Right lobe of liver (tissue), 6 donors: ENCODE data around the gene ROBO2. TPM values are rescaled to one million over a fixed set of nuclear protein-coding genes. Genes with fewer than 3 reads are reported as not detected.

Experiments
- ATAC-seq, 4 donors: fragments of 200-7000 bp; cut with Tn5 transposase; one replicate each; pipeline ENCODE4 v1.9.1; 2020; ENCODE audit warnings: mild to moderate bottlenecking in 4 of 4, moderate library complexity in 4 of 4
- DNase-seq, 3 donors: peaks; one replicate each; pipeline ENCODE4 v3.0.0-alpha.2; 2020
- H3K27ac ChIP-seq, 3 donors: fragments of 200-600 bp; one replicate each; pipeline ENCODE4 v1.8.0; 2022
- H3K27me3 ChIP-seq, 2 donors: fragments of 200-600 bp; one replicate each; pipeline ENCODE4 v1.8.0; 2022
- H3K36me3 ChIP-seq, 4 donors: fragments of 200-600 bp; sonication (generic) in 1 of 4; one replicate each; pipeline versions ENCODE4 v1.5.1 to v1.8.0; 2017 to 2022; ENCODE audit warnings: control low read depth in 1 of 4
- H3K4me1 ChIP-seq, 4 donors: fragments of 200-600 bp; sonication (generic) in 1 of 4; one replicate each; pipeline versions ENCODE4 v1.5.1 to v1.8.0; 2017 to 2022; ENCODE audit warnings: control low read depth in 1 of 4
- H3K4me3 ChIP-seq, 3 donors: fragments of 200-600 bp; one replicate each; pipeline ENCODE4 v1.8.0; 2022
- H3K9me3 ChIP-seq, 4 donors: fragments of 200-600 bp; sonication (generic) in 1 of 4; one replicate each; pipeline versions ENCODE4 v1.5.1 to v1.8.0; 2017 to 2022; ENCODE audit warnings: control low read depth in 1 of 4
- CTCF ChIP-seq, 4 donors: fragments of 200-600 bp in 3 of 4; fragments of 450-650 bp in 1 of 4; IDR thresholded peaks; one replicate each; pipeline versions ENCODE4 v1.5.1 to v1.8.0; 2016 to 2022; ENCODE audit warnings: antibody characterized with exemption in 4 of 4, mild to moderate bottlenecking in 2 of 4
- POLR2A ChIP-seq: fragments of 450-650 bp; IDR thresholded peaks from one replicate; pipeline ENCODE4 v1.6.1; 2017; ENCODE audit warnings: antibody characterized with exemption, mild to moderate bottlenecking
- WGBS: methylation state at CpG from one replicate; pipeline ENCODE4 v1.1.6; 2018; ENCODE audit warnings: low coverage, low lambda C conversion rate; ENCODE audit not compliant: insufficient coverage; ENCODE audit errors: missing lambda C conversion rate; 5-methylcytosine and 5-hydroxymethylcytosine counted together
- intact Hi-C, 2 donors: fragments of 100-400 bp; cut with DNase I; formaldehyde crosslinking; loops; one replicate each; pipeline versions ENCODE4 v1.11.2 to v1.14.1; 2022
- total RNA-seq, 6 experiments: library from RNA; depleted of rRNA in 2 of 6; stranded (reverse); fragments of >200 nt in 2 of 6; fragmentation: NEBNext Ultra II Directional in 3 of 6; extraction: Animal tissue kit (Norgen Biotek cat#: 25700) in 3 of 6; gene quantifications; one replicate each; pipeline versions ENCODE4 v1.1.0 to v1.2.4, GENCODE V29; 2016 to 2023
- donor health status: DM: no; HTN: yes; CAD: no.
- donor health status: DM: no; HTN: no; CAD: no.
- donor health status: DM: no; HTN: no; CAD: no.
- donor health status: DM: no; HTN: yes; CAD: no.
- donor health status: DM: no; HTN: yes; CAD: no.

Gene ROBO2
- total RNA-seq, 6 experiments from 2014 or later: 0.07 to 1.7 (median 0.67) TPM

GRCh38 chr3:77254967-77255831 lies 215.3 kb downstream of the ROBO2 start:
- H3K4me1 ChIP-seq: no peaks in the 10 kb centered on the region
- WGBS: 29% methylated on average over 3 of the region's 3 CpGs
- H3K27ac ChIP-seq: no peak overlapping the region
- peak; percentile 95 to 99 (median 99) for ATAC-seq
- no peak overlapping the region for H3K4me3 ChIP-seq
- peak; percentile 71 to 80 (median 75) for TF ChIP-seq CTCF (IDR thresholded peaks at IDR 0.05)
- no peak for TF ChIP-seq POLR2A
- peak in 1 of 3 donors; percentile 47 for DNase-seq
- no peaks in the 10 kb centered on the region for H3K36me3 ChIP-seq
- intact Hi-C loops: loop anchor here in 1 of 2 donors (10.0 kb wide), 1 partner anchor 210 kb away; the partner anchor contains the start of gene ROBO2
- H3K9me3 ChIP-seq: no peaks in the 10 kb centered on the region
- H3K27me3 ChIP-seq: no peaks in the 10 kb centered on the region

GRCh38 chr3:77256584-77257503 lies 216.9 kb downstream of the ROBO2 start:
- DNase-seq (no peak), ATAC-seq (no peak)
- Histone ChIP-seq H3K36me3 (no peaks in the 10 kb centered on the region), H3K9me3 (no peaks in the 10 kb centered on the region), H3K4me1 (no peaks in the 10 kb centered on the region), H3K27ac (no peak overlapping the region), H3K4me3 (no peak overlapping the region), H3K27me3 (no peaks in the 10 kb centered on the region)
- intact Hi-C loops: loop anchor here in 1 of 2 donors (10.0 kb wide), 1 partner anchor 212 kb away; the partner anchor contains the start of gene ROBO2
- TF ChIP-seq CTCF (IDR thresholded peaks at IDR 0.05): no peak
- no peak for TF ChIP-seq POLR2A
- WGBS: 45% methylated on average over 9 of the region's 9 CpGs

DNA sequence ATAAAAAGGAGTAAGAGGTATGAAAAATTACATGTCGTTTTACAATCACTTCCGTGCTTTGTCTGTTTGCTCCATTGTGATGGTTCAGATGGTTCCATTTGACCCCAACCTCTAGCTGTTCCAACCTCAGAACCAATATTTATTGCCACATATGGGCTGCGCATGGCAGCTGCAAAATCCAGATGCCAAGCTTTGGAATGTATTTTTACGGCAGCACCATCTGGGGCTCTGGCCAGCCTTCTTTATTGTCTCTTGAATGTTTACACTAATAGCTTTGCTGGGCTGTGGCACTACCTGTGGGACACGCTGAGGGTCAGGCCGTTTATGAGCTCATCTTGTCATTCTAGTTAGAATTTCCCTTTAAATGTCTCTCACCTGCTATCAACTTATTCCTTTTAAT lies 219.8 kb downstream of the ROBO2 start:
- TF ChIP-seq CTCF (IDR thresholded peaks at IDR 0.05): no peak
- TF ChIP-seq POLR2A: no peak
- H3K4me3 ChIP-seq: no peak overlapping the region
- intact Hi-C loops: loop anchor here in 1 of 2 donors (10.0 kb wide), 1 partner anchor 215 kb away; the partner anchor contains the start of gene ROBO2
- DNase-seq: no peak
- H3K4me1 ChIP-seq: no peaks in the 10 kb centered on the region
- 57% methylated on average over 6 of the region's 6 CpGs for WGBS
- H3K9me3 ChIP-seq: no peaks in the 10 kb centered on the region
- no peak for ATAC-seq
- H3K27me3 ChIP-seq: no peaks in the 10 kb centered on the region
- H3K27ac ChIP-seq: no peak overlapping the region
- no peaks in the 10 kb centered on the region for H3K36me3 ChIP-seq

GRCh38 chr3:77262361-77262760 lies 222.5 kb downstream of the ROBO2 start:
- no peaks in the 10 kb centered on the region for H3K36me3 ChIP-seq
- no peaks in the 10 kb centered on the region for H3K4me1 ChIP-seq
- no peak overlapping the region for H3K4me3 ChIP-seq
- H3K9me3 ChIP-seq: no peaks in the 10 kb centered on the region
- WGBS: 81% methylated on average over 2 of the region's 2 CpGs
- intact Hi-C loops: no loop called here
- DNase-seq: no peak
- ATAC-seq: no peak
- no peak for TF ChIP-seq CTCF (IDR thresholded peaks at IDR 0.05)
- no peak for TF ChIP-seq POLR2A
- no peaks in the 10 kb centered on the region for H3K27me3 ChIP-seq
- no peak overlapping the region for H3K27ac ChIP-seq
